ENCODE data around the gene KANSL1L.

Gene KANSL1L

DNA sequence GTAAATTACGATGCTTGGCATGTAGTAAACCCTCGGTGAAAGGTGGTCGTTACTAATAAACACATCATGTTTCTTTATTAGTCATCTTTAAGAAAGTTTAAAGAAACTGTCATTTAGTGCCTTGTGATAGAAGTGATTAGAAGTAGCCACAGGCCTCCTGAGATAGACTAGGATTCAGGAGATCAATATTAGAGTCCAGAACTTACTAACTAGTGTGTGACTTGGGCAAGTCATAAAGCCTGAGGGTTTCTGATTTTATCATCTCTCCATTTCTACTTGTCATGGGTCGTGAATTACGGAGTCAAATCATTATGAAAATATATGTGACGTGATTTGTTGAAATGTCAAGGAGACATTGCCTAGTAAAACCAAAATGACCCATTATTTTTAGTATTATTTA, 162.1 kb downstream of the KANSL1L start:
- TF ChIP-seq, protein P1, sequence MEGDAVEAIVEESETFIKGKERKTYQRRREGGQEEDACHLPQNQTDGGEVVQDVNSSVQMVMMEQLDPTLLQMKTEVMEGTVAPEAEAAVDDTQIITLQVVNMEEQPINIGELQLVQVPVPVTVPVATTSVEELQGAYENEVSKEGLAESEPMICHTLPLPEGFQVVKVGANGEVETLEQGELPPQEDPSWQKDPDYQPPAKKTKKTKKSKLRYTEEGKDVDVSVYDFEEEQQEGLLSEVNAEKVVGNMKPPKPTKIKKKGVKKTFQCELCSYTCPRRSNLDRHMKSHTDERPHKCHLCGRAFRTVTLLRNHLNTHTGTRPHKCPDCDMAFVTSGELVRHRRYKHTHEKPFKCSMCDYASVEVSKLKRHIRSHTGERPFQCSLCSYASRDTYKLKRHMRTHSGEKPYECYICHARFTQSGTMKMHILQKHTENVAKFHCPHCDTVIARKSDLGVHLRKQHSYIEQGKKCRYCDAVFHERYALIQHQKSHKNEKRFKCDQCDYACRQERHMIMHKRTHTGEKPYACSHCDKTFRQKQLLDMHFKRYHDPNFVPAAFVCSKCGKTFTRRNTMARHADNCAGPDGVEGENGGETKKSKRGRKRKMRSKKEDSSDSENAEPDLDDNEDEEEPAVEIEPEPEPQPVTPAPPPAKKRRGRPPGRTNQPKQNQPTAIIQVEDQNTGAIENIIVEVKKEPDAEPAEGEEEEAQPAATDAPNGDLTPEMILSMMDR (IDR thresholded peaks at IDR 0.05; ENCODE audit: low read length): no peak
- TF ChIP-seq EZH2 (IDR thresholded peaks at IDR 0.05; ENCODE audit: borderline replicate concordance, low read length): no peak
- no peak overlapping the region for H3K4me3 ChIP-seq (ENCODE audit: low read depth, low read length, poor library complexity, severe bottlenecking)
- peaks cover 24% of the 10 kb centered on the region for H3K4me1 ChIP-seq (ENCODE audit: insufficient read depth, low read length, severe bottlenecking)
- H3K27me3 ChIP-seq (ENCODE audit: insufficient read depth, low read length): no peaks in the 10 kb centered on the region
- H3K9ac ChIP-seq (ENCODE audit: low read length): no peak overlapping the region
- no peaks in the 10 kb centered on the region for H3K9me2 ChIP-seq (ENCODE audit: low read depth, low read length)
- H4K20me1 ChIP-seq (ENCODE audit: insufficient read depth, low read length): 0 out of 2 replicates have a peak, but pooled peaks cover 2% of the 10 kb centered on the region
- H3K9me3 ChIP-seq (ENCODE audit: low read length): no peaks in the 10 kb centered on the region
- peaks cover 95% of the 10 kb centered on the region for H3K36me3 ChIP-seq (ENCODE audit: insufficient read depth, low read length)
- no peak overlapping the region for H3K27ac ChIP-seq (ENCODE audit: low read depth, low read length, poor library complexity, severe bottlenecking)
- peaks cover 98% of the 10 kb centered on the region for H3K79me2 ChIP-seq (ENCODE audit: insufficient read depth, low read length)
- no peak overlapping the region for H3K4me2 ChIP-seq (ENCODE audit: low read length)
- H2AFZ ChIP-seq (ENCODE audit: low read length): no peak overlapping the region
- H3F3A ChIP-seq (ENCODE audit: insufficient read depth, low read length): no peaks in the 10 kb centered on the region

DNA sequence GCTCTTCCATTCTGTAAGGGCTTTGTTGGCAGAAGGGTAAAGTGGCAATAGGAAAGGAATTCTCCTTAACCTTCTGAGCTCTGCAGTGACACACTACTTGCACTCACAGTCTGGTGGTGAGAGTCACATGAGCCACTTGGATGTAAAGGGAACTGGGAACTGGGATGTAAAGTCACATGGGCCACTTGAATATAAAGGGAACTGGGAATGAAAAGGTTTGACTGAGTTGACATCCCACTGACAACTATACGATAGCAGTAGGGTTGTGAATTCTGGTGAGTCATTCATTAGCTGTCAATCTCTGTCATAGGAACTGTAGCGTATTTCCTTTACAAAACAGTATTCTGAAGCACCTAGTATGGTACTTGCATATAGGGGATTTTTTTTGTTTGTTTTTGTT, 163.3 kb downstream of the KANSL1L start:
- H4K20me1 ChIP-seq (ENCODE audit: insufficient read depth, low read length): 0 out of 2 replicates have a peak, but pooled peaks cover 2% of the 10 kb centered on the region
- H3K27me3 ChIP-seq (ENCODE audit: insufficient read depth, low read length): no peaks in the 10 kb centered on the region
- peaks cover 85% of the 10 kb centered on the region for H3K36me3 ChIP-seq (ENCODE audit: insufficient read depth, low read length)
- H3K79me2 ChIP-seq (ENCODE audit: insufficient read depth, low read length): peaks cover 100% of the 10 kb centered on the region
- H3F3A ChIP-seq (ENCODE audit: insufficient read depth, low read length): no peaks in the 10 kb centered on the region
- TF ChIP-seq, protein P1 (IDR thresholded peaks at IDR 0.05; ENCODE audit: low read length): no peak
- peaks cover 34% of the 10 kb centered on the region for H3K4me1 ChIP-seq (ENCODE audit: insufficient read depth, low read length, severe bottlenecking)
- H3K27ac ChIP-seq (ENCODE audit: low read depth, low read length, poor library complexity, severe bottlenecking): no peak overlapping the region
- no peak overlapping the region for H2AFZ ChIP-seq (ENCODE audit: low read length)
- no peaks in the 10 kb centered on the region for H3K9me2 ChIP-seq (ENCODE audit: low read depth, low read length)
- no peak overlapping the region for H3K4me3 ChIP-seq (ENCODE audit: low read depth, low read length, poor library complexity, severe bottlenecking)
- no peak overlapping the region for H3K9ac ChIP-seq (ENCODE audit: low read length)
- H3K9me3 ChIP-seq (ENCODE audit: low read length): no peaks in the 10 kb centered on the region
- no peak overlapping the region for H3K4me2 ChIP-seq (ENCODE audit: low read length)

DNA sequence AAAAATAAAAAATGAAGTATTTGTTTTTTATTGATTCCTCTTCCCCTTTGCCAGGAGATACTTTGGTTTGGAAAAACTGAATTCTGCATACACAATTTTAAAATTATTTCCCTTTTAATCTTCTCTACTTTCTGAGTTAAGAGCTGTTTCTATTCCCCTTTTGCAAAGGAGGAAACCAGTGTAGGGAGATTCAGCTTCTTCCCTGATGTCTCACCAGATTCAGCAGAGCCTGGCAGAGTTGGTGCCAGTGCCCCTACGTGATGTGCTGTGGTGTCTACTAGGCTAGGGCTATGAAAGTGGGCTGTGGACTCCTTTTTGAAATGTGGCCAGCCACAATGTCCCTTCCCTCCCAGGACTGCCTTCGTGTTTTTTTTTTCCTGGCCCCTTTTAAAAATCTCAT, 166.3 kb downstream of the KANSL1L start:
- Histone ChIP-seq H3K4me3 (ENCODE audit: low read depth, low read length, poor library complexity, severe bottlenecking) (peak overlapping the region; percentile 88), H3K9me3 (ENCODE audit: low read length) (no peaks in the 10 kb centered on the region), H3K9ac (ENCODE audit: low read length) (peak overlapping the region; percentile 9; the same call in 1 of the 2 replicates), H3K4me2 (ENCODE audit: low read length) (peak overlapping the region; percentile 69), H3K27ac (ENCODE audit: low read depth, low read length, poor library complexity, severe bottlenecking) (no peak overlapping the region), H3K27me3 (ENCODE audit: insufficient read depth, low read length) (no peaks in the 10 kb centered on the region), H2AFZ (ENCODE audit: low read length) (no peak overlapping the region), H3K4me1 (ENCODE audit: insufficient read depth, low read length, severe bottlenecking) (peaks cover 41% of the 10 kb centered on the region), H3K36me3 (ENCODE audit: insufficient read depth, low read length) (peaks cover 55% of the 10 kb centered on the region), H4K20me1 (ENCODE audit: insufficient read depth, low read length) (0 out of 2 replicates have a peak, but pooled peaks cover 2% of the 10 kb centered on the region), H3F3A (ENCODE audit: insufficient read depth, low read length) (no peaks in the 10 kb centered on the region), H3K79me2 (ENCODE audit: insufficient read depth, low read length) (peaks cover 74% of the 10 kb centered on the region), H3K9me2 (ENCODE audit: low read depth, low read length) (no peaks in the 10 kb centered on the region)
- TF ChIP-seq, protein P1 (IDR thresholded peaks at IDR 0.05; ENCODE audit: low read length): no peak
- TF ChIP-seq EZH2 (IDR thresholded peaks at IDR 0.05; ENCODE audit: borderline replicate concordance, low read length): no peak

Measured in OCI-LY1 (cell line).